K562 (cell line): ENCODE measurements around the gene CSMD2. TPM values are rescaled to one million over a fixed set of nuclear protein-coding genes. Genes with fewer than 3 reads are reported as not detected.
A peak's percentile ranks its signal among the peaks of the same experiment; 100 is the strongest.

Experiments
- ATAC-seq: fragments of 200-7000 bp; cut with Tn5 transposase; 3 replicates; pipeline ENCODE4 v1.9.1; 2020; ENCODE audit warnings: moderate library complexity
- BruUV-seq: library from RNA; stranded (reverse); fragments of 400-500 nt; replicated peaks from 2 replicates; lab custom pipeline; 2021; lab: Mats Ljungman, UMichigan
- CTCF ChIA-PET: fragments of 300-600 bp; formaldehyde crosslinking; extraction: SDS; loops from one replicate; lab custom pipeline; 2021; ENCODE audit warnings: low intra/inter-chr PET ratio; lab: Yijun Ruan, JAX
- POLR2A ChIA-PET: fragments of 300-600, 350-650 bp; sonication (Branson Sonifier 250); formaldehyde crosslinking; extraction: SDS; loops from one replicate; lab custom pipeline; 2021; ENCODE audit warnings: antibody characterized with exemption, inconsistent platforms; lab: Yijun Ruan, JAX
- DNase-seq, 4 experiments: peaks; one replicate each; pipeline versions ENCODE4 v3.0.0 to v3.0.0-alpha.2; 2011 to 2018; ENCODE audit warnings: low spot score in 3 of 4, mixed read lengths in 3 of 4; ENCODE audit errors: extremely low read depth in 1 of 4
- FAIRE-seq: peaks from 2 replicates; lab custom pipeline; 2011; peaks lifted over from hg19 to GRCh38; lab: Jason Lieb, UNC
- H2AFZ ChIP-seq: 2 replicates; pipeline ENCODE4 v1.6.0; 2011; ENCODE audit warnings: low read depth, low read length, control low read depth, inconsistent platforms
- H3K27ac ChIP-seq: fragments of 200-600 bp; 3 replicates; pipeline ENCODE4 v1.8.0; 2011; ENCODE audit warnings: low read depth, mild to moderate bottlenecking, control low read depth, inconsistent platforms, low read length, moderate library complexity, mixed read lengths; ENCODE audit errors: extremely low read depth
- H3K27me3 ChIP-seq, 2 experiments: fragments of 300-600 bp in 1 of 2; 2 replicates in 1 of 2; 3 replicates in 1 of 2; pipeline versions ENCODE4 v1.6.0 to v1.8.0; 2011; ENCODE audit warnings: inconsistent platforms in 2 of 2, low read length in 2 of 2, mild to moderate bottlenecking in 1 of 2, mixed read lengths in 1 of 2, moderate library complexity in 1 of 2; ENCODE audit not compliant: control insufficient read depth in 2 of 2, insufficient read depth in 2 of 2
- H3K36me3 ChIP-seq: fragments of 300-600 bp; 3 replicates; pipeline ENCODE4 v1.8.0; 2011; ENCODE audit warnings: mild to moderate bottlenecking, low read length, inconsistent platforms; ENCODE audit not compliant: control insufficient read depth, insufficient read depth
- H3K4me1 ChIP-seq, 2 experiments: fragments of 200-600 bp in 1 of 2; replicated peaks in 1 of 2; 2 replicates in 1 of 2; 3 replicates in 1 of 2; pipeline versions ENCODE4 v1.5.1 to v1.8.0; 2011; ENCODE audit warnings: inconsistent platforms in 2 of 2, low read length in 2 of 2, mild to moderate bottlenecking in 1 of 2, mixed read lengths in 1 of 2, moderate library complexity in 1 of 2; ENCODE audit not compliant: control insufficient read depth in 2 of 2, insufficient read depth in 2 of 2
- H3K4me2 ChIP-seq: 2 replicates; pipeline ENCODE4 v1.6.1; 2011; ENCODE audit warnings: low read length, control low read depth, inconsistent platforms, mixed read lengths; ENCODE audit not compliant: insufficient read depth
- H3K4me3 ChIP-seq: fragments of 200-600 bp; sonication (generic), shearing (Covaris generic); 2 replicates; pipeline ENCODE4 v1.5.1; 2016; ENCODE audit warnings: control low read depth, inconsistent platforms
- H3K79me2 ChIP-seq: fragments of 200-600 bp; 3 replicates; pipeline ENCODE4 v1.8.0; 2011; ENCODE audit warnings: low read length, inconsistent platforms; ENCODE audit not compliant: control insufficient read depth, insufficient read depth
- H3K9ac ChIP-seq, 2 experiments: 2 replicates each; pipeline versions ENCODE4 v1.6.0 to v1.6.1; 2011; ENCODE audit warnings: low read depth in 2 of 2, low read length in 2 of 2, control low read depth in 1 of 2, inconsistent platforms in 1 of 2, mild to moderate bottlenecking in 1 of 2, mixed read lengths in 1 of 2; ENCODE audit not compliant: insufficient read depth in 1 of 2
- H3K9me1 ChIP-seq: one replicate; pipeline ENCODE4 v1.6.0; 2011; ENCODE audit warnings: inconsistent platforms, mild to moderate bottlenecking, low read length, moderate library complexity; ENCODE audit not compliant: control insufficient read depth, insufficient read depth
- H3K9me3 ChIP-seq: replicated peaks from 2 replicates; pipeline ENCODE4 v1.5.1; 2011; ENCODE audit warnings: low read depth, low read length, inconsistent platforms; ENCODE audit not compliant: control insufficient read depth, insufficient read depth
- H4K20me1 ChIP-seq: replicated peaks from 2 replicates; pipeline ENCODE4 v1.6.1; 2011; ENCODE audit warnings: low read length, inconsistent platforms, mixed read lengths; ENCODE audit not compliant: control insufficient read depth, insufficient read depth
- CBX1 ChIP-seq: sonication (generic); IDR thresholded peaks from 2 replicates; pipeline ENCODE4 v1.6.1; 2016; ENCODE audit warnings: antibody characterized with exemption, low read depth, mild to moderate bottlenecking
- GATAD2A ChIP-seq: fragments of 450-650 bp; IDR thresholded peaks from 2 replicates; pipeline ENCODE4 v1.6.1; 2017
- HMG20A ChIP-seq: fragments of 450-650 bp; formaldehyde crosslinking; conservative IDR thresholded peaks from 2 replicates; pipeline ENCODE4 v1.4.0; 2020; ENCODE audit warnings: mild to moderate bottlenecking, mixed read lengths
- IRF1 ChIP-seq: sonication (generic); formaldehyde crosslinking; IDR thresholded peaks from 2 replicates; pipeline ENCODE4 v1.8.0; 2022; ENCODE audit warnings: missing genetic modification reagents, mild to moderate bottlenecking, borderline replicate concordance
- JUND ChIP-seq, 2 experiments: IDR thresholded peaks; 2 replicates in 1 of 2; 3 replicates in 1 of 2; pipeline ENCODE4 v1.6.1; 2011; ENCODE audit warnings: borderline replicate concordance in 2 of 2, low read depth in 2 of 2, low read length in 2 of 2, improper control_type of control experiment in 1 of 2, missing biosample characterization in 1 of 2, missing genetic modification characterization in 1 of 2, missing genetic modification reagents in 1 of 2
- KAT7 ChIP-seq: sonication (generic); formaldehyde crosslinking; IDR thresholded peaks from 2 replicates; pipeline ENCODE4 v1.8.0; 2022; ENCODE audit warnings: missing genetic modification reagents, mild to moderate bottlenecking, borderline replicate concordance
- MCM2 ChIP-seq: fragments of 450-650 bp; IDR thresholded peaks from 2 replicates; pipeline ENCODE4 v1.6.1; 2017; ENCODE audit warnings: low read depth, mild to moderate bottlenecking
- MCM5 ChIP-seq: fragments of 450-650 bp; IDR thresholded peaks from 2 replicates; pipeline ENCODE4 v1.6.1; 2016; ENCODE audit warnings: low read depth
- MCM7 ChIP-seq, 2 experiments: fragments of 450-650 bp; IDR thresholded peaks; 2 replicates each; pipeline ENCODE4 v1.6.1; 2016 to 2018
- RBFOX2 ChIP-seq: fragments of 200-400 bp; formaldehyde crosslinking; IDR thresholded peaks from 2 replicates; pipeline ENCODE4 v1.6.1; 2017; ENCODE audit warnings: low read depth, mild to moderate bottlenecking, low read length, moderate library complexity
- RHOXF2B ChIP-seq: fragments of 250-450 bp; sonication (Bioruptor Pico); conservative IDR thresholded peaks from 2 replicates; pipeline ENCODE4 v1.5.1; 2021
- SOX6 ChIP-seq: fragments of 450-650 bp; IDR thresholded peaks from 2 replicates; pipeline ENCODE4 v1.6.1; 2014; ENCODE audit warnings: mild to moderate bottlenecking
- TCF7L2 ChIP-seq: fragments of 150-350 bp; IDR thresholded peaks from 2 replicates; pipeline ENCODE4 v1.6.1; 2016; ENCODE audit warnings: low read depth, mild to moderate bottlenecking, low read length, moderate library complexity
- YY1 ChIP-seq, 3 experiments: IDR thresholded peaks; 2 replicates each; pipeline ENCODE4 v1.6.1; 2011; ENCODE audit warnings: low read length in 2 of 3, mild to moderate bottlenecking in 2 of 3, moderate library complexity in 2 of 3, borderline replicate concordance in 1 of 3, control low read depth in 1 of 3, low read depth in 1 of 3; ENCODE audit not compliant: insufficient read depth in 3 of 3, insufficient replicate concordance in 2 of 3, control insufficient read depth in 1 of 3, insufficient read length in 1 of 3; ENCODE audit errors: extremely low read depth in 1 of 3
- ZNF23 ChIP-seq: fragments of 250-450 bp; sonication (Bioruptor Pico); IDR thresholded peaks from 2 replicates; pipeline ENCODE4 v1.4.0; 2020; ENCODE audit warnings: mild to moderate bottlenecking
- ZNF408 ChIP-seq: fragments of 250-450 bp; sonication (Bioruptor Pico); IDR thresholded peaks from 2 replicates; pipeline ENCODE4 v1.4.0; 2020; ENCODE audit warnings: low read depth, mild to moderate bottlenecking, moderate library complexity
- ZNF717 ChIP-seq: fragments of 250-450 bp; sonication (Bioruptor Pico); IDR thresholded peaks from 2 replicates; pipeline ENCODE4 v1.5.0; 2021
- ZNF778 ChIP-seq: fragments of 450-650 bp; formaldehyde crosslinking; IDR thresholded peaks from 2 replicates; pipeline ENCODE4 v1.4.0; 2020; ENCODE audit warnings: mild to moderate bottlenecking, moderate library complexity
- ZNF830 ChIP-seq: fragments of 250-450 bp; sonication (Bioruptor Pico); IDR thresholded peaks from 2 replicates; pipeline ENCODE4 v1.5.0; 2021; ENCODE audit warnings: mild to moderate bottlenecking
- ZSCAN32 ChIP-seq: fragments of 450-650 bp; formaldehyde crosslinking; IDR thresholded peaks from 2 replicates; pipeline ENCODE4 v1.4.0; 2020; ENCODE audit warnings: mild to moderate bottlenecking, moderate library complexity
- WGBS: fragments of 100-300 bp; shearing (Covaris generic); methylation state at CpG from one replicate; pipeline ENCODE4 v1.1.6; 2016; ENCODE audit warnings: low coverage, mixed read lengths; ENCODE audit not compliant: insufficient coverage; ENCODE audit errors: missing lambda C conversion rate; 5-methylcytosine and 5-hydroxymethylcytosine counted together
- in situ Hi-C: fragments of 300-500 bp; cut with MboI; formaldehyde crosslinking; loops from 4 replicates; pipeline ENCODE4 v1.15.0; 2018; ENCODE audit warnings: inconsistent platforms, mixed read lengths
- intact Hi-C: fragments of 100-400 bp; cut with micrococcal nuclease; formaldehyde crosslinking; loops from 2 replicates; pipeline ENCODE4 v1.14.2; 2022
- polyA plus RNA-seq, 8 experiments: library from polyadenylated mRNA; depleted of rRNA in 4 of 8; stranded (reverse) in 5 of 8; unstranded in 3 of 8; fragments of >200 nt; fragmentation: Nextera tagmentation in 2 of 8; fragmentation: Illumina TruSeq in 1 of 8; extraction: Ambion mirVana in 2 of 8; extraction: Trizol in 1 of 8; gene quantifications; 2 replicates each; pipeline versions ENCODE4 v1.2.1 to v1.2.3, GENCODE V29; 2011 to 2014; ENCODE audit warnings: inconsistent platforms in 1 of 8, missing spikeins in 1 of 8
- total RNA-seq, 7 experiments: library from RNA; depleted of rRNA in 6 of 7; stranded (reverse); fragments of >200 nt in 6 of 7; fragmentation: Illumina TruSeq in 2 of 7; extraction: Trizol in 2 of 7; gene quantifications; 2 replicates each; pipeline versions ENCODE4 v1.2.1 to v1.2.3, GENCODE V29; 2011 to 2021; ENCODE audit warnings: low replicate concordance in 1 of 7
- TF ChIP-seq, protein P1 (sequence below): fragments of 450-650 bp; IDR thresholded peaks from 2 replicates; pipeline ENCODE4 v1.6.1; 2016

CSMD2 gene
- total and polyA plus RNA-seq, 9 of the 15 experiments (the other 6 are each of a cell fraction or from before 2014, with no cell fraction given), result not detected

DNA sequence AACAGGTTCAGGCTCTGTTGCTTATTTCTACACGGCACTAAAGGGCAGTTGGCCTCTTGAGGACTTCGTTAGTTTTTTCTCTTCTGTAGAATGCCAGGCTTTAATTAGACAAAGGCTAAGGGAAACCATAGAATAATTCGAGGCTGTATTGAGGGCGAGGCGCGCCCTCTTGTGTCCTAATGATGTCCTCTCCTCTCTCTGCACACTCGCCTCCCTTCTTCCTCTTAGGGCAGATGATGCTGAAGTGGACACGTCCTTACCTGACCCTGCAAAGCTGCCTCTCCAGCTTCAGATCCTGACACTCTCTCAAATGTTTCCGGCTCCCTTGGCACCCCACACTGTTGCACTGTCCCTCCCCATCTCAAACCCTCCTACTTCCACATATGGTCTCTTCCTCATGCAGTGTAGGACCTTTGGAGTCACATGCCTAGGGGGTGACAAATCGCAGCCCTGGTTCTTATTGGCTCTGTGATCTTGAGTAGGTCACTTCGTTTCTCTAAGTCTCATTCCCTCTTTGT is 694.5 kb downstream of the CSMD2 start:
- DNase-seq (peak; percentile 72 to 83 (median 74)), ATAC-seq (peak; percentile 76), FAIRE-seq (peak; percentile 82)
- Histone ChIP-seq H3K36me3 (no peaks in the 10 kb centered on the region), H3K9me1 (no peaks in the 10 kb centered on the region), H3K27ac (no peak overlapping the region), H4K20me1 (no peaks in the 10 kb centered on the region), H3K79me2 (peaks cover 4% of the 10 kb centered on the region; the same call in 1 of the 3 replicates), H3K27me3 (peaks cover 0 to 25% of the 10 kb centered on the region in 2 experiments; a peak in 2 of 5 replicates), H2AFZ (peak overlapping the region; percentile 5; the same call in 1 of the 2 replicates), H3K4me3 (no peak overlapping the region), H3K4me2 (no peak overlapping the region), H3K4me1 (peaks cover 3 to 5% of the 10 kb centered on the region in 2 experiments; a peak in 3 of 5 replicates), H3K9me3 (no peaks in the 10 kb centered on the region), H3K9ac (no peak overlapping the region)
- ChIA-PET POLR2A (interaction anchor here (0.5 to 1.3 kb wide), 2 partner anchors 18 to 100 kb away, joined by 4 to 6 read pairs; no protein-coding TSS in a partner anchor), CTCF (interaction anchor here (0.5 to 2.3 kb wide), 4 partner anchors 102 to 957 kb away, joined by 4 to 15 read pairs (median 6); no protein-coding TSS in a partner anchor)
- WGBS, result 4% methylated on average over 11 of the region's 11 CpGs
- in situ Hi-C loops, result no loop called here
- no TSS peak for BruUV-seq
- intact Hi-C loops, result loop anchor here (1.0 to 10.0 kb wide), 4 partner anchors 98 to 336 kb away; no protein-coding TSS in a partner anchor
- TF ChIP-seq RBFOX2, result no peak
- 0 out of 2 replicates have a peak, but pooled peaks have one; percentile 24 for TF ChIP-seq JUND (IDR thresholded peaks at IDR 0.05; ENCODE audit: borderline replicate concordance, low read depth, low read length)
- peak; percentile 53; the same call in 2 of the 3 replicates for TF ChIP-seq JUND (tag; IDR thresholded peaks at IDR 0.05; ENCODE audit: borderline replicate concordance, low read depth, low read length)
- no peak for TF ChIP-seq ZNF717
- TF ChIP-seq SOX6, result no peak
- no peak for TF ChIP-seq KAT7 (CRISPR knock-in tag)
- no peak for TF ChIP-seq YY1 (IDR thresholded peaks at IDR 0.05; ENCODE audit: borderline replicate concordance in 1 of 3, control insufficient read depth in 1 of 3, extremely low read depth in 1 of 3, insufficient read depth in 3 of 3, insufficient read length in 1 of 3, insufficient replicate concordance in 2 of 3, low read depth in 1 of 3, low read length in 2 of 3)
- no peak for TF ChIP-seq TCF7L2
- no peak for TF ChIP-seq ZSCAN32
- TF ChIP-seq ZNF830 (CRISPR knock-in tag), result no peak
- no peak for TF ChIP-seq MCM7 (IDR thresholded peaks at IDR 0.05)
- TF ChIP-seq ZNF23, result no peak
- no peak for TF ChIP-seq MCM2
- TF ChIP-seq ZNF778 (CRISPR knock-in tag), result no peak
- no peak for TF ChIP-seq GATAD2A
- TF ChIP-seq MCM5, result no peak
- TF ChIP-seq, protein P1, sequence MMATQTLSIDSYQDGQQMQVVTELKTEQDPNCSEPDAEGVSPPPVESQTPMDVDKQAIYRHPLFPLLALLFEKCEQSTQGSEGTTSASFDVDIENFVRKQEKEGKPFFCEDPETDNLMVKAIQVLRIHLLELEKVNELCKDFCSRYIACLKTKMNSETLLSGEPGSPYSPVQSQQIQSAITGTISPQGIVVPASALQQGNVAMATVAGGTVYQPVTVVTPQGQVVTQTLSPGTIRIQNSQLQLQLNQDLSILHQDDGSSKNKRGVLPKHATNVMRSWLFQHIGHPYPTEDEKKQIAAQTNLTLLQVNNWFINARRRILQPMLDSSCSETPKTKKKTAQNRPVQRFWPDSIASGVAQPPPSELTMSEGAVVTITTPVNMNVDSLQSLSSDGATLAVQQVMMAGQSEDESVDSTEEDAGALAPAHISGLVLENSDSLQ, result no peak
- TF ChIP-seq RHOXF2B (CRISPR knock-in tag), result no peak
- no peak for TF ChIP-seq HMG20A (CRISPR knock-in tag)
- no peak for TF ChIP-seq IRF1
- no peak for TF ChIP-seq ZNF408 (CRISPR knock-in tag)
- no peak for TF ChIP-seq CBX1
